Suprapubic skin (tissue), 4 donors: ENCODE data around the gene PIK3R2. TPM values are rescaled to one million over a fixed set of nuclear protein-coding genes. Genes with fewer than 3 reads are reported as not detected.
A peak's percentile ranks its signal among the peaks of the same experiment; 100 is the strongest.

ENCODE experiments used
- DNase-seq, 2 donors: peaks; one replicate each; pipeline ENCODE4 v3.0.0-alpha.2; 2019; ENCODE audit warnings: low spot score in 2 of 2
- H3K27ac ChIP-seq: fragments of 200-600 bp; sonication (generic); one replicate; pipeline ENCODE4 v1.5.1; 2019
- H3K27me3 ChIP-seq: fragments of 200-600 bp; sonication (generic); one replicate; pipeline ENCODE4 v1.5.1; 2019
- H3K36me3 ChIP-seq: fragments of 200-600 bp; sonication (generic); one replicate; pipeline ENCODE4 v1.5.1; 2019
- H3K4me1 ChIP-seq: fragments of 200-600 bp; sonication (generic); one replicate; pipeline ENCODE4 v1.5.1; 2019
- H3K4me3 ChIP-seq: fragments of 200-600 bp; sonication (generic); one replicate; pipeline ENCODE4 v1.5.1; 2019; ENCODE audit warnings: mild to moderate bottlenecking
- H3K9me3 ChIP-seq: fragments of 200-600 bp; sonication (generic); one replicate; pipeline ENCODE4 v1.5.1; 2019
- CTCF ChIP-seq, 2 donors: fragments of 200-600 bp in 1 of 2; fragments of 450-650 bp in 1 of 2; sonication (generic) in 1 of 2; IDR thresholded peaks; one replicate each; pipeline ENCODE4 v1.5.1; 2016 to 2019; ENCODE audit warnings: antibody characterized with exemption in 2 of 2, mild to moderate bottlenecking in 1 of 2, moderate library complexity in 1 of 2
- EP300 ChIP-seq: sonication (generic); formaldehyde crosslinking; IDR thresholded peaks from one replicate; pipeline ENCODE4 v1.6.1; 2017; ENCODE audit warnings: antibody characterized with exemption
- POLR2A ChIP-seq, 2 donors: fragments of 450-650 bp; IDR thresholded peaks; one replicate each; pipeline ENCODE4 v1.6.1; 2017; ENCODE audit warnings: antibody characterized with exemption in 2 of 2, mild to moderate bottlenecking in 2 of 2, moderate library complexity in 2 of 2
- POLR2AphosphoS5 ChIP-seq, 3 donors: sonication (generic); formaldehyde crosslinking; IDR thresholded peaks; one replicate each; pipeline ENCODE4 v1.6.1; 2017; ENCODE audit warnings: antibody characterized with exemption in 3 of 3
- WGBS: methylation state at CpG from one replicate; pipeline ENCODE4 v1.1.5; 2018; 5-methylcytosine and 5-hydroxymethylcytosine counted together
- total RNA-seq, 4 donors: library from RNA; depleted of rRNA; stranded (reverse); fragments of >200 nt; gene quantifications; one replicate each; pipeline ENCODE4 v1.1.0, GENCODE V29; 2016

PIK3R2 gene
- total RNA-seq, 4 donors from 2014 or later, result 14.1 to 25.9 (median 19.5) TPM

- TF ChIP-seq CTCF (IDR thresholded peaks at IDR 0.05), result no peak
- peaks cover 41% of the 10 kb centered on the region for H3K36me3 ChIP-seq
- no peak overlapping the region for H3K4me3 ChIP-seq
- DNase-seq, result peak in 1 of 2 donors; percentile 79
- WGBS, result 47% methylated on average over 16 of the region's 16 CpGs
- peaks cover 33% of the 10 kb centered on the region for H3K4me1 ChIP-seq
- peak overlapping the region; percentile 67 for H3K27ac ChIP-seq
- no peaks in the 10 kb centered on the region for H3K9me3 ChIP-seq
- no peaks in the 10 kb centered on the region for H3K27me3 ChIP-seq
Observed at GRCh38 chr19:18170714-18171255, 17.8 kb downstream of the PIK3R2 start.

GRCh38 chr19:18171605-18172327, 18.8 kb downstream of the PIK3R2 start:
- no peak for DNase-seq
- Histone ChIP-seq H3K36me3 (peaks cover 33% of the 10 kb centered on the region), H3K9me3 (no peaks in the 10 kb centered on the region), H3K27me3 (no peaks in the 10 kb centered on the region), H3K27ac (no peak overlapping the region), H3K4me3 (no peak overlapping the region), H3K4me1 (peaks cover 33% of the 10 kb centered on the region)
- WGBS, result 81% methylated on average over 8 of the region's 8 CpGs
- TF ChIP-seq POLR2AphosphoS5 (IDR thresholded peaks at IDR 0.05), result no peak
- TF ChIP-seq POLR2A (IDR thresholded peaks at IDR 0.05), result no peak
- TF ChIP-seq CTCF (IDR thresholded peaks at IDR 0.05), result no peak
- TF ChIP-seq EP300, result no peak

- no peak for TF ChIP-seq EP300
- TF ChIP-seq POLR2AphosphoS5 (IDR thresholded peaks at IDR 0.05), result no peak
- TF ChIP-seq CTCF (IDR thresholded peaks at IDR 0.05), result no peak
- Histone ChIP-seq H3K36me3 (peaks cover 31% of the 10 kb centered on the region), H3K4me1 (peaks cover 33% of the 10 kb centered on the region), H3K27me3 (no peaks in the 10 kb centered on the region), H3K27ac (peak overlapping the region; percentile 41), H3K9me3 (no peaks in the 10 kb centered on the region), H3K4me3 (no peak overlapping the region)
- WGBS, result 79% methylated on average over 7 of the region's 7 CpGs
- no peak for DNase-seq
Observed at GRCh38 chr19:18172331-18173053, 19.5 kb downstream of the PIK3R2 start.

GRCh38 chr19:18173054-18173571, 20.1 kb downstream of the PIK3R2 start:
- peaks cover 33% of the 10 kb centered on the region for H3K4me1 ChIP-seq
- no peak for TF ChIP-seq POLR2A (IDR thresholded peaks at IDR 0.05)
- TF ChIP-seq EP300, result no peak
- TF ChIP-seq CTCF (IDR thresholded peaks at IDR 0.05), result no peak
- TF ChIP-seq POLR2AphosphoS5 (IDR thresholded peaks at IDR 0.05), result no peak
- H3K9me3 ChIP-seq, result no peaks in the 10 kb centered on the region
- peak in 1 of 2 donors; percentile 84 for DNase-seq
- no peaks in the 10 kb centered on the region for H3K27me3 ChIP-seq
- H3K36me3 ChIP-seq, result peaks cover 25% of the 10 kb centered on the region
- peak overlapping the region; percentile 70 for H3K4me3 ChIP-seq
- peak overlapping the region; percentile 63 for H3K27ac ChIP-seq
- WGBS, result 42% methylated on average over 17 of the region's 18 CpGs
